Transverse colon (tissue), 4 donors: Measurements from ENCODE around the gene KRT8.

Experiments used
- CTCF ChIP-seq, 5 experiments: fragments of 200-600 bp in 3 of 5; fragments of 450-650 bp in 2 of 5; sonication (generic) in 3 of 5; IDR thresholded peaks; 1 replicate in 2 of 5; 2 replicates in 3 of 5; pipeline ENCODE4 v1.5.1; 2016 to 2017; ENCODE audit warnings: antibody characterized with exemption in 5 of 5, inconsistent platforms in 3 of 5, mild to moderate bottlenecking in 2 of 5, moderate library complexity in 1 of 5
- EP300 ChIP-seq: sonication (generic); formaldehyde crosslinking; IDR thresholded peaks from one replicate; pipeline ENCODE4 v1.6.1; 2017; ENCODE audit warnings: antibody characterized with exemption, low read depth
- POLR2A ChIP-seq: fragments of 450-650 bp; IDR thresholded peaks from one replicate; pipeline ENCODE4 v1.6.1; 2016; ENCODE audit warnings: antibody characterized with exemption, mild to moderate bottlenecking, moderate library complexity
- POLR2AphosphoS5 ChIP-seq, 3 donors: sonication (generic); formaldehyde crosslinking; IDR thresholded peaks; one replicate each; pipeline ENCODE4 v1.6.1; 2016; ENCODE audit warnings: antibody characterized with exemption in 3 of 3

DNA sequence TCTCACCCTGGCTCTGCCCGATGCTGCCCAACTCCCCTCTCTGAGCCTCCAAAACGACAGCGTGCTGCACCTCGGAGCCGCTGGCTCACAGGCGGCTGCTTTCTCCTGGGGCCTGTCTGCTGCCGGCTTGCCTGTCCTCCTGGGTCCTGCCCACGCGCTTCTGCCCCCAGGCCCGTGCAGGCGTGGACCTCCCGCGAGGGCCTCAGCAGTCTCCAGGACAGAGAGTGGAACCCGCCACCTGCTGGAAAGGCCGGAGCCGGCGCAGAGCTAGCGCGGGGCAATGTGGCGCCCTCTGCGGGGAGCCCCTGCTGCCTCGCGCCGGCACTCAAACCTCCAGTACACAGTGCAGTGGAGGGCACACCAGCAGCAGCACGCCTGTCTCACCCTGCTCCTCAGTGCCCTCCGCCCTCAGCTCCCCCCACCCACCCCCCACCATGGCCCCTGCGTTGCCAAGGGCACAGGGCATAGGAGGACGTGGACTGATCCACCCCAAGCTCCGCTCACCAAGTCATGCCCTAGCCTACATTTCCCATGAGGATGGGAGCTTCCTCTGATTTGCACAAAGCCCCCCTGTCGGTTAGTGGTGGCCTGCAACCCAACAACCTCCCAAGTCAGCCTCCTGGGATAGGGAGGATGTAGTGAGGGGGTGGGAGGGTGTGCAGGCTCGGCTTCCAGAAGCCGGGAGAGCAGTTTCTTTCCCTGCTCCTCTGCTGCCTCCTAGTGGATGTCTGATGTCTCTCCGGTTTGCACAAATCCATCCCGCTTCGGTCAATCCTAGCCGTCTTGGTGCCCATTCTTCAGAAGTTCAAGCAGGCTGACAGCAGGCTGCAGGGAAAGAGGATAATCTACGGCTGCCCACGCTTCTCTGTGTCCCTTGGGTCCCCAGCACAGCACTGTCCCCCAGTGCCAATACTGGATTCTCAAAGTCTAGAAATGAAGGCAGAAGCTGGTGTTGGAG, 25.2 kb downstream of the KRT8 start:
- TF ChIP-seq CTCF (IDR thresholded peaks at IDR 0.05): peak; percentile 56 to 81 (median 67)
- TF ChIP-seq EP300: no peak
- no peak for TF ChIP-seq POLR2A
- no peak for TF ChIP-seq POLR2AphosphoS5 (IDR thresholded peaks at IDR 0.05)
